A673 (cell line): ENCODE results near the gene ZNF425. TPM values are rescaled to one million over a fixed set of nuclear protein-coding genes. Genes with fewer than 3 reads are reported as not detected.

Experiments used
- BruUV-seq: library from RNA; stranded (reverse); fragments of 400-500 nt; replicated peaks from 2 replicates; lab custom pipeline; 2021; lab: Mats Ljungman, UMichigan
- CTCF ChIA-PET: fragments of 300-600 bp; sonication (Branson Sonifier 250); formaldehyde crosslinking; loops from one replicate; lab custom pipeline; 2022; ENCODE audit warnings: antibody characterized with exemption; lab: Charles Lee
- POLR2A ChIA-PET: fragments of 300-600 bp; sonication (Branson Sonifier 250); formaldehyde crosslinking; loops from one replicate; lab custom pipeline; 2022; ENCODE audit warnings: antibody characterized with exemption; ENCODE audit not compliant: low non-redundant PET; lab: Charles Lee
- DNase-seq: peaks from one replicate; pipeline ENCODE4 v3.0.0-alpha.2; 2015; ENCODE audit warnings: low spot score
- H3K27ac ChIP-seq: fragments of 200-600 bp; sonication (generic); 2 replicates; pipeline ENCODE4 v1.5.1; 2016; ENCODE audit warnings: mixed run types, low read depth, mild to moderate bottlenecking, mixed read lengths, antibody characterized with exemption, low read length; ENCODE audit not compliant: poor library complexity, severe bottlenecking
- H3K27me3 ChIP-seq: fragments of 200-600 bp; sonication (generic); replicated peaks from 2 replicates; pipeline ENCODE4 v1.6.1; 2017; ENCODE audit warnings: mixed run types, low read depth, mild to moderate bottlenecking, mixed read lengths, antibody characterized with exemption, low read length; ENCODE audit not compliant: insufficient read depth, poor library complexity
- H3K36me3 ChIP-seq: fragments of 200-600 bp; sonication (generic); 2 replicates; pipeline ENCODE4 v1.6.1; 2016; ENCODE audit warnings: mixed run types, mild to moderate bottlenecking, mixed read lengths, antibody characterized with exemption, low read length; ENCODE audit not compliant: insufficient read depth, poor library complexity, severe bottlenecking
- H3K4me1 ChIP-seq: fragments of 200-600 bp; sonication (generic); 2 replicates; pipeline ENCODE4 v1.6.1; 2017; ENCODE audit warnings: mixed run types, mild to moderate bottlenecking, mixed read lengths, antibody characterized with exemption, low read length; ENCODE audit not compliant: insufficient read depth, poor library complexity, severe bottlenecking
- H3K4me3 ChIP-seq: fragments of 200-600 bp; sonication (generic); 2 replicates; pipeline ENCODE4 v1.5.1; 2016; ENCODE audit warnings: low read depth, mixed run types, mild to moderate bottlenecking, mixed read lengths, low read length; ENCODE audit not compliant: poor library complexity, severe bottlenecking
- H3K9me3 ChIP-seq: fragments of 200-600 bp; sonication (generic); 2 replicates; pipeline ENCODE4 v1.6.1; 2016; ENCODE audit warnings: mixed run types, low read depth, mild to moderate bottlenecking, mixed read lengths, antibody characterized with exemption, low read length; ENCODE audit not compliant: poor library complexity, severe bottlenecking
- CTCF ChIP-seq: fragments of 300-800, 200-600 bp; sonication (generic); conservative IDR thresholded peaks from 2 replicates; pipeline ENCODE4 v1.5.1; 2017; ENCODE audit warnings: low read depth, mild to moderate bottlenecking, antibody characterized with exemption, low read length, moderate library complexity, mixed read lengths
- EZH2 ChIP-seq: fragments of 200-600 bp; sonication (generic); IDR thresholded peaks from 2 replicates; pipeline ENCODE4 v1.6.1; 2017; ENCODE audit warnings: borderline replicate concordance, low read depth, mild to moderate bottlenecking, mixed read lengths, antibody characterized with exemption, low read length; ENCODE audit not compliant: poor library complexity, severe bottlenecking
- intact Hi-C: fragments of 100-400 bp; cut with micrococcal nuclease; formaldehyde crosslinking; loops from one replicate; pipeline ENCODE4 v1.10.0; 2022; ENCODE audit not compliant: unreplicated experiment
- total RNA-seq: library from RNA; stranded (reverse); gene quantifications from 2 replicates; pipeline ENCODE4 v1.2.3, GENCODE V29; 2021

The ZNF425 gene
- total RNA-seq, 1 experiment from 2014 or later: 1.2 TPM

- Histone ChIP-seq H3K4me1 (no peaks in the 10 kb centered on the region), H3K27me3 (no peaks in the 10 kb centered on the region), H3K4me3 (no peak overlapping the region), H3K27ac (no peak overlapping the region), H3K9me3 (no peaks in the 10 kb centered on the region), H3K36me3 (peaks cover 24% of the 10 kb centered on the region)
- intact Hi-C loops: no loop called here
- POLR2A ChIA-PET: no interaction called here
- TF ChIP-seq CTCF (no peak), EZH2 (no peak)
- CTCF ChIA-PET: no interaction called here
- DNase-seq: no peak
- BruUV-seq: no TSS peak
Measured at GRCh38 chr7:149074116-149074885, 51.8 kb downstream of the ZNF425 start.

- TF ChIP-seq CTCF (no peak), EZH2 (no peak)
- ChIA-PET POLR2A (no interaction called here), CTCF (no interaction called here)
- Histone ChIP-seq H3K9me3 (no peaks in the 10 kb centered on the region), H3K27me3 (no peaks in the 10 kb centered on the region), H3K27ac (no peak overlapping the region), H3K4me3 (no peak overlapping the region), H3K36me3 (peaks cover 24% of the 10 kb centered on the region), H3K4me1 (no peaks in the 10 kb centered on the region)
- DNase-seq: no peak
- no TSS peak for BruUV-seq
- intact Hi-C loops: no loop called here
Measured at GRCh38 chr7:149072438-149072775, 53.7 kb downstream of the ZNF425 start.

- no peak for DNase-seq
- intact Hi-C loops: no loop called here
- ChIA-PET POLR2A (no interaction called here), CTCF (no interaction called here)
- BruUV-seq: no TSS peak
- Histone ChIP-seq H3K4me3 (no peak overlapping the region), H3K9me3 (no peaks in the 10 kb centered on the region), H3K27ac (no peak overlapping the region), H3K4me1 (no peaks in the 10 kb centered on the region), H3K36me3 (peaks cover 24% of the 10 kb centered on the region), H3K27me3 (no peaks in the 10 kb centered on the region)
- TF ChIP-seq CTCF (0 out of 2 replicates have a peak, but pooled peaks have one; percentile 25), EZH2 (no peak)
Measured at GRCh38 chr7:149071641-149072437, 54.3 kb downstream of the ZNF425 start.
